HepG2 (cell line): Measurements from ENCODE around the gene KIF3A. TPM values are rescaled to one million over a fixed set of nuclear protein-coding genes. Genes with fewer than 3 reads are reported as not detected.

ENCODE experiments used
- ATAC-seq: fragments of 200-7000 bp; cut with Tn5 transposase; 3 replicates; pipeline ENCODE4 v1.9.1; 2020; ENCODE audit warnings: mild to moderate bottlenecking, moderate library complexity
- BruUV-seq: library from RNA; stranded (reverse); fragments of 400-500 nt; replicated peaks from 2 replicates; lab custom pipeline; 2021; lab: Mats Ljungman, UMichigan
- CTCF ChIA-PET: fragments of 300-600 bp; formaldehyde crosslinking; extraction: SDS; loops from one replicate; lab custom pipeline; 2021; ENCODE audit warnings: low total read pairs, inconsistent platforms, low intra/inter-chr PET ratio; lab: Yijun Ruan, JAX
- POLR2A ChIA-PET: fragments of 350-600 bp; sonication (Branson Sonifier 250); formaldehyde crosslinking; loops from one replicate; lab custom pipeline; 2020; ENCODE audit warnings: antibody characterized with exemption, inconsistent platforms; lab: Yijun Ruan, JAX
- DNase-seq: peaks from one replicate; pipeline ENCODE4 v3.0.0-alpha.2; 2015; ENCODE audit warnings: low spot score
- FAIRE-seq: peaks from 3 replicates; lab custom pipeline; 2011; peaks lifted over from hg19 to GRCh38; lab: Jason Lieb, UNC
- H2AFZ ChIP-seq: one replicate; pipeline ENCODE4 v1.6.1; 2011; ENCODE audit warnings: low read length, inconsistent platforms
- H3K27ac ChIP-seq: fragments of 300-600 bp; 3 replicates; pipeline ENCODE4 v1.8.0; 2011; ENCODE audit warnings: mixed run types, mild to moderate bottlenecking, mixed read lengths, low read length, inconsistent platforms; ENCODE audit not compliant: insufficient read depth; ENCODE audit errors: extremely low read length
- H3K27me3 ChIP-seq, 2 experiments: fragments of 200-600 bp in 1 of 2; 2 replicates in 1 of 2; 3 replicates in 1 of 2; pipeline versions ENCODE4 v1.6.0 to v1.8.0; 2011; ENCODE audit warnings: low read length in 2 of 2, mild to moderate bottlenecking in 2 of 2, moderate library complexity in 2 of 2, inconsistent platforms in 1 of 2; ENCODE audit not compliant: insufficient read depth in 2 of 2, control insufficient read depth in 1 of 2
- H3K36me3 ChIP-seq, 2 experiments: fragments of 200-600 bp in 1 of 2; replicated peaks in 1 of 2; 2 replicates in 1 of 2; 3 replicates in 1 of 2; pipeline versions ENCODE4 v1.5.1 to v1.8.0; 2011; ENCODE audit warnings: low read length in 2 of 2, inconsistent platforms in 1 of 2; ENCODE audit not compliant: insufficient read depth in 2 of 2, control insufficient read depth in 1 of 2
- H3K4me1 ChIP-seq: 2 replicates; pipeline ENCODE4 v1.5.1; 2012; ENCODE audit warnings: low read length, inconsistent platforms; ENCODE audit not compliant: insufficient read depth
- H3K4me2 ChIP-seq: 2 replicates; pipeline ENCODE4 v1.6.0; 2011; ENCODE audit warnings: low read depth, low read length, inconsistent platforms
- H3K4me3 ChIP-seq, 3 experiments: fragments of 200-600 bp in 1 of 3; sonication (generic), shearing (Covaris generic) in 1 of 3; replicated peaks in 1 of 3; 2 replicates each; pipeline ENCODE4 v1.5.1; 2011 to 2016; ENCODE audit warnings: low read length in 3 of 3, inconsistent platforms in 2 of 3, low read depth in 2 of 3, mild to moderate bottlenecking in 2 of 3, control low read depth in 1 of 3, mixed read lengths in 1 of 3; ENCODE audit not compliant: insufficient read depth in 1 of 3
- H3K79me2 ChIP-seq: one replicate; pipeline ENCODE4 v1.6.1; 2011; ENCODE audit warnings: low read length, inconsistent platforms; ENCODE audit not compliant: insufficient read depth
- H3K9ac ChIP-seq: 2 replicates; pipeline ENCODE4 v1.6.0; 2011; ENCODE audit warnings: mild to moderate bottlenecking, low read depth, low read length, inconsistent platforms; ENCODE audit not compliant: insufficient read depth
- H3K9me3 ChIP-seq: 2 replicates; pipeline ENCODE4 v1.5.1; 2012; ENCODE audit warnings: mild to moderate bottlenecking, low read length
- H4K20me1 ChIP-seq: 2 replicates; pipeline ENCODE4 v1.6.0; 2011; ENCODE audit warnings: inconsistent platforms, mild to moderate bottlenecking, low read length, moderate library complexity; ENCODE audit not compliant: insufficient read depth
- BCLAF1 ChIP-seq: fragments of 450-650 bp; IDR thresholded peaks from 2 replicates; pipeline ENCODE4 v1.6.1; 2017; ENCODE audit warnings: mild to moderate bottlenecking
- HOXA5 ChIP-seq: sonication (generic); formaldehyde crosslinking; IDR thresholded peaks from 2 replicates; pipeline ENCODE4 v1.4.0; 2020; ENCODE audit warnings: missing genetic modification reagents
- MIER3 ChIP-seq: IDR thresholded peaks from 2 replicates; pipeline ENCODE4 v1.6.1; 2016; ENCODE audit warnings: missing compliant biosample characterization, borderline replicate concordance
- PRPF4 ChIP-seq: fragments of 200-400 bp; formaldehyde crosslinking; IDR thresholded peaks from 2 replicates; pipeline ENCODE4 v1.6.1; 2016; ENCODE audit warnings: low read length, low read depth; ENCODE audit not compliant: poor library complexity, severe bottlenecking
- REXO4 ChIP-seq: sonication (generic); formaldehyde crosslinking; IDR thresholded peaks from 2 replicates; pipeline ENCODE4 v1.8.0; 2022; ENCODE audit warnings: missing genetic modification reagents, mild to moderate bottlenecking, borderline replicate concordance
- RFX3 ChIP-seq: IDR thresholded peaks from 2 replicates; pipeline ENCODE4 v1.6.1; 2016; ENCODE audit warnings: missing biosample characterization, missing genetic modification reagents
- TCF7L2 ChIP-seq: IDR thresholded peaks from 2 replicates; pipeline ENCODE4 v1.6.1; 2011; ENCODE audit warnings: mild to moderate bottlenecking, low read depth, low read length, moderate library complexity
- U2AF1 ChIP-seq: fragments of 200-400 bp; formaldehyde crosslinking; optimal IDR thresholded peaks from 2 replicates; pipeline ENCODE3; 2017; ENCODE audit warnings: mild to moderate bottlenecking, low read depth, low read length
- ZKSCAN1 ChIP-seq: fragments of 150-350 bp; IDR thresholded peaks from 2 replicates; pipeline ENCODE4 v1.6.1; 2014; ENCODE audit warnings: low read length
- ZKSCAN5 ChIP-seq: sonication (generic); formaldehyde crosslinking; IDR thresholded peaks from 2 replicates; pipeline ENCODE4 v1.5.1; 2020; ENCODE audit warnings: mild to moderate bottlenecking, missing genetic modification reagents
- ZNF101 ChIP-seq: sonication (generic); formaldehyde crosslinking; IDR thresholded peaks from 2 replicates; pipeline ENCODE4 v1.4.0; 2020; ENCODE audit warnings: mild to moderate bottlenecking, low read depth, missing genetic modification reagents, borderline replicate concordance
- ZNF670 ChIP-seq: sonication (generic); formaldehyde crosslinking; IDR thresholded peaks from 2 replicates; pipeline ENCODE4 v1.8.0; 2022; ENCODE audit warnings: mild to moderate bottlenecking, missing genetic modification reagents, borderline replicate concordance
- ZNF720 ChIP-seq: sonication (generic); formaldehyde crosslinking; IDR thresholded peaks from 2 replicates; pipeline ENCODE4 v1.4.0; 2020; ENCODE audit warnings: missing genetic modification reagents
- ZNF816 ChIP-seq: sonication (generic); formaldehyde crosslinking; IDR thresholded peaks from 2 replicates; pipeline ENCODE4 v1.8.0; 2022; ENCODE audit warnings: missing genetic modification reagents, mild to moderate bottlenecking, borderline replicate concordance
- ZNF839 ChIP-seq: sonication (generic); formaldehyde crosslinking; IDR thresholded peaks from 2 replicates; pipeline ENCODE4 v1.4.0; 2020; ENCODE audit warnings: missing genetic modification reagents, mild to moderate bottlenecking, borderline replicate concordance
- WGBS: methylation state at CpG from one replicate; pipeline ENCODE4 v1.1.6; 2017; ENCODE audit warnings: low lambda C conversion rate; 5-methylcytosine and 5-hydroxymethylcytosine counted together
- in situ Hi-C: cut with HindIII; loops from 2 replicates; pipeline ENCODE4 v1.10.0; 2017; ENCODE audit warnings: low pct_unique_long_range_greater_than_20kb; ENCODE audit not compliant: extremely low pct_ligation_motif_present
- intact Hi-C: fragments of 100-400 bp; cut with micrococcal nuclease; formaldehyde crosslinking; loops from one replicate; pipeline ENCODE4 v1.10.0; 2022; ENCODE audit not compliant: unreplicated experiment
- polyA plus RNA-seq, 8 experiments: library from polyadenylated mRNA; depleted of rRNA in 3 of 8; stranded (reverse) in 7 of 8; unstranded in 1 of 8; fragments of >200 nt; fragmentation: Illumina TruSeq in 4 of 8; extraction: Trizol in 4 of 8; gene quantifications; 2 replicates each; pipeline versions ENCODE4 v1.2.1 to v1.2.3, GENCODE V29; 2011 to 2016; ENCODE audit warnings: low read depth in 4 of 8, missing spikeins in 1 of 8, mixed read lengths in 1 of 8; ENCODE audit not compliant: insufficient read depth in 1 of 8
- total RNA-seq, 5 experiments: library from RNA; depleted of rRNA; stranded (reverse); fragments of >200 nt; fragmentation: Illumina TruSeq; extraction: Trizol; gene quantifications; 2 replicates each; pipeline ENCODE4 v1.2.3, GENCODE V29; 2016; ENCODE audit warnings: low read depth in 1 of 5
- TF ChIP-seq, protein P1 (sequence below): sonication (generic); formaldehyde crosslinking; conservative IDR thresholded peaks from 2 replicates; pipeline ENCODE4 v1.8.1; 2023; ENCODE audit warnings: missing genetic modification reagents

KIF3A gene
- total and polyA plus RNA-seq, 2 of the 13 experiments (the other 11 are each of a cell fraction or from before 2014, with no cell fraction given), result 2.3 to 8.4 TPM

GRCh38 chr5:132686193-132686592 is 51.2 kb downstream of the KIF3A start:
- H2AFZ ChIP-seq, result no peak overlapping the region
- no peak for TF ChIP-seq ZNF816
- TF ChIP-seq, protein P1, sequence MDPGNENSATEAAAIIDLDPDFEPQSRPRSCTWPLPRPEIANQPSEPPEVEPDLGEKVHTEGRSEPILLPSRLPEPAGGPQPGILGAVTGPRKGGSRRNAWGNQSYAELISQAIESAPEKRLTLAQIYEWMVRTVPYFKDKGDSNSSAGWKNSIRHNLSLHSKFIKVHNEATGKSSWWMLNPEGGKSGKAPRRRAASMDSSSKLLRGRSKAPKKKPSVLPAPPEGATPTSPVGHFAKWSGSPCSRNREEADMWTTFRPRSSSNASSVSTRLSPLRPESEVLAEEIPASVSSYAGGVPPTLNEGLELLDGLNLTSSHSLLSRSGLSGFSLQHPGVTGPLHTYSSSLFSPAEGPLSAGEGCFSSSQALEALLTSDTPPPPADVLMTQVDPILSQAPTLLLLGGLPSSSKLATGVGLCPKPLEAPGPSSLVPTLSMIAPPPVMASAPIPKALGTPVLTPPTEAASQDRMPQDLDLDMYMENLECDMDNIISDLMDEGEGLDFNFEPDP, result no peak
- TF ChIP-seq ZNF720 (CRISPR knock-in tag), result no peak
- no peak for TF ChIP-seq TCF7L2
- TF ChIP-seq ZKSCAN5, result no peak
- TF ChIP-seq RFX3, result no peak
- no peak for TF ChIP-seq ZNF101 (CRISPR knock-in tag)
- no peak for TF ChIP-seq REXO4
- TF ChIP-seq HOXA5 (CRISPR knock-in tag), result no peak
- TF ChIP-seq ZKSCAN1, result no peak
- no peak for TF ChIP-seq ZNF670
- TF ChIP-seq MIER3 (CRISPR knock-in tag), result no peak
- no peak for TF ChIP-seq ZNF839 (CRISPR knock-in tag)
- no peak for TF ChIP-seq BCLAF1
- TF ChIP-seq PRPF4, result no peak
- TF ChIP-seq U2AF1, result no peak
- TF ChIP-seq, all 625 proteins: peak for 0
- intact Hi-C loops (no loop called here), in situ Hi-C loops (no loop called here)
- Histone ChIP-seq H3K4me2 (no peak overlapping the region), H4K20me1 (no peaks in the 10 kb centered on the region), H3K4me3 (no peak overlapping the region), H3K79me2 (no peaks in the 10 kb centered on the region), H3K27me3 (no peaks in the 10 kb centered on the region), H3K4me1 (peaks cover 4% of the 10 kb centered on the region), H3K9me3 (no peaks in the 10 kb centered on the region), H3K9ac (no peak overlapping the region), H3K27ac (no peak overlapping the region), H3K36me3 (no peaks in the 10 kb centered on the region)
- DNase-seq, result no peak
- 95% methylated on average over 3 of the region's 3 CpGs for WGBS
- ChIA-PET POLR2A (no interaction called here), CTCF (no interaction called here)
- no peak for ATAC-seq
- no peak for FAIRE-seq
- no TSS peak for BruUV-seq
